ENCODE measurements around the gene TMEM129.
"Not testable (repeated sequence)": the region's sequence is repeated elsewhere in the genome, so short reads cannot be mapped to it uniquely, and the experiment has no call there.

TMEM129 gene

DNA sequence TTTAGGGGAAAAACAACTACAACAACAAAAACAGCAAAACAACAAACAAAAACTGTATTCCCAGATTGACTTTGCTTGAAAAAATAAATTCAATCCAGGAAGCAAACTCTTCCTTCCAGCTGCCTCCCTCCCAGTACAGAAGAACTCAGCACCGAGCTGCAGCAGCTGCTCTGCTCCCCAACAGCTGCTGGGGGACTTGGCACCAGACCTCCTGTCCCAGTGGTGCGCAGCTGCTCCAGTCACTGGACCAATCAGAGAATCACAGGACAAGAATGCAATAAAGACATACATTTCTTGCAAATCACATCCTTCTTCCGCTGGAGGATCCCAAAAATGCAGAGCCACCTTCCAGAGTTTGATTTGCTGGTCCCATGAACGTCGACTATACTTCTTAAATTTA is 25.2 kb downstream of the TMEM129 start:
- peak; percentile 32 for DNase-seq (ENCODE audit: low spot score)

GRCh38 chr4:1693131-1693896 is 27.8 kb downstream of the TMEM129 start:
- DNase-seq (ENCODE audit: low spot score), result peak; percentile 58

GRCh38 chr4:1691737-1692373 is 29.3 kb downstream of the TMEM129 start:
- no peak for DNase-seq (ENCODE audit: low spot score)

DNA sequence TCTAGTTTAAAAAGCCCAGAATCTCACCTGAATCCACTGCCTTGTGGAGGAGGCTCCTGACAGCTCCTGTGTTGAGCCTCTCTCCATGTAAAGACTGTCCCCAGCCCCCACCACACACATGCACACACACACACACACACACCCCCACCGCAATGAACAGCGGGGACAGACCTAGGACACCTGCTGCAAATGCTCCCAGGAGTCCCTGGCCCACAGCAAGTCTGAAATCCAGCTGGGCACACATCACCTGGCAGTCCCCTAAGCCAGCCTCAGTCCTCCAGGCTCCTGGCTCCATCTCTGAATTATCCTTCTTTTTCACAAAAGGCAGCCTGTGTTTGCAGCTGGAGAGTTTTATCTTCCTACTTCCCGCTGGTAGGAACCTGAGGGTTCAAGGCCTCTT is 30.4 kb downstream of the TMEM129 start:
- no peak for DNase-seq (ENCODE audit: low spot score)

DNA sequence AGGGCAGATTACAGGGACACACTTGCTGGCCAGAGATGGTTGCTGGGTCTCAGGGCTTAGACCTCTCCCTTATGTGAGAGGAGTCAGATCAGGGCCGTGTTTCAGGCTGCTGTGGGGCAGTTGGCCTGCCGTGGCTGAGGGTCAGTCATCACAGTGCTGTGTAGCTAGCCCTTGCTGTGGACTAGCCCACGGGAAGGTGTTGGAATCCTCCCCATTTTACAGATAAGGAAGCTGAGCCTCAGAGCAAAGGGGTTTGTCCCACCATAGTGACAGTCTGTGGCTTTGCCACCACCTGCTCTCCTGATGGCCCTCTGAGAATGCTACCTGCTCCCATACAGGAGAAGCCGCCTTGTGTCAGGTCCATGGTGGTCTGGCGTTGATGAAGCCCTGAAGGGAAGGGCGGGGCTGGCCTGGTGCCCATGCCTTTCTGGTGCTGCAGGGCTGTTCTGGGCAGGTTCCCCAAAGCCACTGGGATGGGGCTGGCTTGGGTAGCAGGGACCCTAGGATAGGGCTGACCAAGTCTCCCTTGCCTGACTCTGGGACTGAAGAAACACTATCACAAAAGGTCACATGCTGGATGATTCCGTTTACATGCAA is 34.6 kb downstream of the TMEM129 start:
- DNase-seq (ENCODE audit: low spot score), result no peak

DNA sequence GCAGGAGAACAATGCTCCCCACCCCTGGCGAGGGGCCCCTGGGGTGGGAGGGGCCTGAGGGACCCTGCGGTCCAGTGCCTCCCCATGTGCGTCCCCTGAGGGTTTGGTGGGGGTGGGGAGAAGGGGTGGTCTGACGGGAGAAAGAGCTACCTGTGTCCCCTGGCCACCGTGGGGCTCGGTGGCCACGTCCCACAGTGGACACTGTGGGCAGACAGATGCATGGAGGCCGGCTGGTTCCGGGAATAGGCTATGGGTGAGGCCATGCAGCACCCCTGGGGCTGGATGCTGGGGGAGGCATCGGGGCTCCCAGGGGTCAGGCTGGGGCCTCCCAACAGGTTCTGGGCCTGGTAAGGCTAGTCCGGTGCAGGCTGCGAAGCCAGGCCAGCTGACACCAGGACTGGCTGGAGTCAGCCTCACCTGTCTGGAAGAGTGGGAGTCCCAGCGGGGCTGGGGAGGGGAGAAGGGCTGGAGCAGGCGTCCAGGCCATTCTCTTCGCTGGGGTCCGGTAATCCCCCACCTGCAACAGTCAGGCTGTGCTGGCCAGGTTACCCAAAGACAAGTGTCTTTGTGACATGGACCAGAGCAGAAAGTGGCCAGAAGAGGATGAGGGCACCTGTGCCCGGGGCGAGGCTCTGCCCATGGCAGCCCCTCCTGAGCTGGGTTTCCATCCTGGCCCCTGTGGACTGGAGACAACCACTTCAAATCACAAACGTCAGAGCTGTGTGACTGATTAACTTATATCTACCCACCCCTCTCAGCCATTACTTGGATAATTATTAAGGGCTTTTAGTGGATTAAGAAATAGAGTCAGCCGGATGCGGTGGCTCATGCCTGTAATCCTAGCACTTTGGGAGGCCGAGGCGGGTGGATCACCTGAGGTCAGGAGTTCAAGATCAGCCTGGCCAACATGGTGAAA is 35.6 kb downstream of the TMEM129 start:
- DNase-seq (ENCODE audit: low spot score), result no peak

DNA sequence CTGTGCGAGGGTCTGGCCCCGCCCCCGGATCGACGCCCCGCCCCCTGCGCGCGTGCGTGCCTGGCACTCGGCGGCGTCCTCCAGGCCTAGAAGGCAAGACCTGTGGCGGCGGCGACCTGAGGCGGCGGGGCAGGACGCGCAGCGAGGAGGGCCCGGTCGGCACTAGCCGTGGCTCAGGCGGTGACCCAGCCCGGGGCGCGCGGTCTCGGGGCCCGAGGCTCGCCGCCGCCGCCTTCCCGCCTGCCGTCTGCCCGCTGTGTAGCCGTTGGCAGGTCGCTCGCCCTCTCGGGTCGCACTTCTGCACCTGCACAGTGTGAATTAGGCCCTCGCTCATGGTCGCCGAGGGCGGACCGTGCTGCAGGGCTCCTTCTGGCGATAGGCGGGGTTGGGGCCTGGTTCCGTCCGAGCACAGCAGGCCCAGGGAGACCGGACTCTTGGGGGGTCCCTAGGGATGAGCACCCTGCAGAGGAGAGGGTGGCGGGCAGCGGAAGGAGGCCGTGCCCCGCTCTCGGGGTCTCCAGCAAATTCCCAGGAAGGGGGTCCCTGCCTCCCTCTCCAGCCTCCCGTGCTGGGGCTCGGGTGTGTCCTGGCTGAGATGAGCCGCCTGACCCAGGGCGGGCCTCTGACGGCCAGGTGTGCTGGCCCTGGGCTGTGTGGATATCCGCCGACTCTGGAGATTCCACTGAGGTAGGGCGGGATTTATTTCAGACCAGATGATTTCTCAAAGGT is 36.5 kb downstream of the TMEM129 start:
- no peak for DNase-seq (ENCODE audit: low spot score)

GRCh38 chr4:1683736-1684505 is 37.2 kb downstream of the TMEM129 start, which contains the start of gene FAM53A:
Gene FAM53A (minus strand): TSS chr4:1684313. CDS start chr4:1668741, 15,572 bp downstream.
- DNase-seq (ENCODE audit: low spot score), result peak; percentile 86

- no peak for DNase-seq (ENCODE audit: low spot score)
Measured at GRCh38 chr4:1683261-1683735, 37.8 kb downstream of the TMEM129 start.

DNA sequence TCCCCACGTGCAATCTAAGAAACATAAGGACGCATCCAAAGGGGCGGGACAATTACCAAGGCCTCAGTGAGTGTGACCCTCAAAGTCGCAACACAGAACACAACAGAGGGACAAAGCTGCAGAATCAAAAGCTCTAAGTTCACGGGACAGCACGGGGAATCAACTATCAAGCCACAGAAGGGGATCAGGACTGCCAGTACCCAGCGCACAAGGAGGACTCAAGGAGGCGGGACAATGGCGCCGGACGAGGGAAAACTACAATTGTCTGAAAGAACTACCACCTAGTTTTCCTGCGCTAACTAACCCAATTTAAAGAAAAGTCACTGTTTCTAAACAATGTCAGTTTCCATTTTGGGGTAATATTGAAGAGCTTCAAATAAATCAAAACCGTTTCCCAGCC is 38.3 kb downstream of the TMEM129 start:
- DNase-seq (ENCODE audit: low spot score), result no peak

GRCh38 chr4:1678244-1678643 is 42.9 kb downstream of the TMEM129 start:
- DNase-seq (ENCODE audit: low spot score), result no peak

- no peak for DNase-seq (ENCODE audit: low spot score)
Measured at GRCh38 chr4:1676605-1677525, 44.3 kb downstream of the TMEM129 start.

- DNase-seq (ENCODE audit: low spot score), result no peak
Measured at GRCh38 chr4:1675802-1676137, 45.4 kb downstream of the TMEM129 start.

- DNase-seq (ENCODE audit: low spot score), result no peak
Measured at GRCh38 chr4:1675136-1675801, 45.9 kb downstream of the TMEM129 start.

GRCh38 chr4:1674682-1675081 is 46.4 kb downstream of the TMEM129 start:
- DNase-seq (ENCODE audit: low spot score), result no peak

DNA sequence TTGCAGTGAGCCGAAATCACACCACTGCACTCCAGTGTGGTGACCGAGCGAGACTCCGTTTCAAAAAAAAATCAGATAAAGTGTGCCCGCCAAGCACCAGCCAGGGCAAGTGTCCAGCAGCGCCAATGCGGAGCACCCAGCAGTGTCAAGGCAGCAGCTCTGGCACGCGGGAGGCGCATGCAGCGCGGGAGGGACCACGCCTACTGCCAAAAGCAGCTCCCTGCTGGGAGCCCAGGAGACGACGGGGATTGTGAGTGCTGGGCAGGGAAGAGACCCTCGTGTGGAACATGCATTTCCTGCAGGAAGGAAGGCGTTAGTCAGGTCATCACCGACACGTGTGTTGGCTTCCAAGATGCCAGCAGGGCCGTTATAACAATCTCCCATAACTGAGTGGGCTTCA is 47.5 kb downstream of the TMEM129 start:
- DNase-seq (ENCODE audit: low spot score), result no peak

DNA sequence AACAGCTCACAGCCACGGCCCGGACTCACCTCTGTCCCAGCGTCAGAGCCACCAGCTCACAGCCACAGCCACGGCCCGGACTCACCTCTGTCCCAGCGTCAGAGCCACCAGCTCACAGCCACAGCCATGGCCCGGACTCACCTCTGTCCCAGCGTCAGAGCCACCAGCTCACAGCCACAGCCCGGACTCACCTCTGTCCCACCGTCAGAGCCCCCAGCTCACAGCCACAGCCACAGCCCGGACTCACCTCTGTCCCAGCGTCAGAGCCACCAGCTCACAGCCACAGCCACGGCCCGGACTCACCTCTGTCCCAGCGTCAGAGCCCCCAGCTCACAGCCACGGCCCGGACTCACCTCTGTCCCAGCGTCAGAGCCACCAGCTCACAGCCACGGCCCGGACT is 50.1 kb downstream of the TMEM129 start:
- DNase-seq (ENCODE audit: low spot score), result not testable (repeated sequence)

GRCh38 chr4:1670279-1670678 is 50.8 kb downstream of the TMEM129 start:
- no peak for DNase-seq (ENCODE audit: low spot score)

GRCh38 chr4:1669850-1670249 is 51.3 kb downstream of the TMEM129 start:
- DNase-seq (ENCODE audit: low spot score), result no peak

All from putamen (tissue), 1 donor.